ENCODE results near the gene LEMD2. TPM values are rescaled to one million over a fixed set of nuclear protein-coding genes. Genes with fewer than 3 reads are reported as not detected.

LEMD2 gene
- total and polyA plus RNA-seq, 9 of the 15 experiments (the other 6 are each of a cell fraction or from before 2014, with no cell fraction given): 0.32 to 46.3 (median 30.8) TPM

DNA sequence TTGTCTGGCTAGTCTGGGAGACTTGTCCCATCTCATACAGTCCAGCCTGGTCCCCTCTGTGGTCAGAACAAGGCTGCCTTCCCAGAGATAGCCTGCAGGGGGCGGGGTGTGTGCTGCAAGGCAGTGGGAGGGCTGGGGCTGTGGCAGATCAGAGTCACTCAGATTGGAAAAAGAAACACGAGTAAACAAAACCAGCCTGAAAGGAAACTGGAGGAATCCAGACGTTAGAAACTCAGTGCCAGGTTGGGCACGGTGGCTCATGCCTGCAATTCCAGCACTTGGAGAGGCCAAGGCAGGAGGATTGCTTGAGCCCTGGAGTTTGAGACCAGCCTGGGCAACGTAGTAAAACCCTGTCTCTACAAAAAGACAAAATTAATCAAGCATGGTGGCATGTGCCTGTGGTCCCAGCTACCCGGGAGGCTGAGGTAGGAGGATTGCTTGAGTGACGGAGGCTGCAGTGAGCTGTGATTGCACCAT, 20.2 kb downstream of the LEMD2 start (continued):
- TF ChIP-seq CEBPB (tag; IDR thresholded peaks at IDR 0.05): no peak
- 0 out of 2 replicates have a peak, but pooled peaks have one; percentile 23 for TF ChIP-seq RB1 (IDR thresholded peaks at IDR 0.05; ENCODE audit: low read depth)
- no peak for TF ChIP-seq ZNF274 (IDR thresholded peaks at IDR 0.05; ENCODE audit: borderline replicate concordance, low read depth, low read length)
- no peak for TF ChIP-seq TEAD1 (CRISPR knock-in tag; IDR thresholded peaks at IDR 0.05)
- no peak for TF ChIP-seq BACH1 (tag; IDR thresholded peaks at IDR 0.05)
- no peak for TF ChIP-seq ZNF407 (IDR thresholded peaks at IDR 0.05; ENCODE audit: low read depth)
- TF ChIP-seq GTF2E2 (tag; IDR thresholded peaks at IDR 0.05): no peak
- TF ChIP-seq NBN (IDR thresholded peaks at IDR 0.05; ENCODE audit: low read depth): no peak
- TF ChIP-seq JUN (IDR thresholded peaks at IDR 0.05; ENCODE audit: borderline replicate concordance, low read depth, low read length): 0 out of 2 replicates have a peak, but pooled peaks have one; percentile 21
- TF ChIP-seq JUN (CRISPR knock-in tag; IDR thresholded peaks at IDR 0.05; ENCODE audit: borderline replicate concordance): no peak
- TF ChIP-seq ADNP (tag; IDR thresholded peaks at IDR 0.05): no peak
- TF ChIP-seq, protein P1, sequence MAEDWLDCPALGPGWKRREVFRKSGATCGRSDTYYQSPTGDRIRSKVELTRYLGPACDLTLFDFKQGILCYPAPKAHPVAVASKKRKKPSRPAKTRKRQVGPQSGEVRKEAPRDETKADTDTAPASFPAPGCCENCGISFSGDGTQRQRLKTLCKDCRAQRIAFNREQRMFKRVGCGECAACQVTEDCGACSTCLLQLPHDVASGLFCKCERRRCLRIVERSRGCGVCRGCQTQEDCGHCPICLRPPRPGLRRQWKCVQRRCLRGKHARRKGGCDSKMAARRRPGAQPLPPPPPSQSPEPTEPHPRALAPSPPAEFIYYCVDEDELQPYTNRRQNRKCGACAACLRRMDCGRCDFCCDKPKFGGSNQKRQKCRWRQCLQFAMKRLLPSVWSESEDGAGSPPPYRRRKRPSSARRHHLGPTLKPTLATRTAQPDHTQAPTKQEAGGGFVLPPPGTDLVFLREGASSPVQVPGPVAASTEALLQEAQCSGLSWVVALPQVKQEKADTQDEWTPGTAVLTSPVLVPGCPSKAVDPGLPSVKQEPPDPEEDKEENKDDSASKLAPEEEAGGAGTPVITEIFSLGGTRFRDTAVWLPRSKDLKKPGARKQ (CRISPR knock-in tag; IDR thresholded peaks at IDR 0.05): no peak
- no peak for TF ChIP-seq ETV5 (CRISPR knock-in tag; IDR thresholded peaks at IDR 0.05; ENCODE audit: low read depth)
- no peak for TF ChIP-seq DNMT1 (IDR thresholded peaks at IDR 0.05)
- TF ChIP-seq ZNF764 (CRISPR knock-in tag; IDR thresholded peaks at IDR 0.05; ENCODE audit: low read depth): no peak

Measured in K562 (cell line).